Fibroblast of villous mesenchyme (primary cell): ENCODE measurements around the gene NGDN. TPM values are rescaled to one million over a fixed set of nuclear protein-coding genes. Genes with fewer than 3 reads are reported as not detected.

ENCODE experiments used
- DNase-seq: peaks from one replicate; pipeline ENCODE4 v3.0.0-alpha.2; 2010; ENCODE audit warnings: low read depth
- H3K4me3 ChIP-seq: 2 replicates; pipeline ENCODE4 v1.5.1; 2011; ENCODE audit warnings: low read depth, mild to moderate bottlenecking, low read length
- CTCF ChIP-seq: IDR thresholded peaks from 2 replicates; pipeline ENCODE4 v1.5.1; 2012; ENCODE audit warnings: low read depth, mild to moderate bottlenecking, low read length; ENCODE audit not compliant: insufficient read depth
- total RNA-seq: library from RNA; depleted of rRNA; stranded (reverse); fragments of >200 nt; gene quantifications from 2 replicates; pipeline ENCODE4 v1.2.3, GENCODE V29; 2012

Gene NGDN
- total RNA-seq, 1 donor, result 41.9 TPM

GRCh38 chr14:23441076-23441475 lies 28.4 kb upstream of the NGDN start:
- TF ChIP-seq CTCF, result no peak
- H3K4me3 ChIP-seq, result no peak overlapping the region
- no peak for DNase-seq

- no peak overlapping the region for H3K4me3 ChIP-seq
- DNase-seq, result no peak
- TF ChIP-seq CTCF, result no peak
Measured at GRCh38 chr14:23442721-23443356, 26.7 kb upstream of the NGDN start.

GRCh38 chr14:23443411-23443812 lies 26.1 kb upstream of the NGDN start:
- no peak for DNase-seq
- no peak for TF ChIP-seq CTCF
- H3K4me3 ChIP-seq, result no peak overlapping the region

- no peak for TF ChIP-seq CTCF
- no peak for DNase-seq
- no peak overlapping the region for H3K4me3 ChIP-seq
Measured at GRCh38 chr14:23443881-23444280, 25.6 kb upstream of the NGDN start.

GRCh38 chr14:23444314-23444713 lies 25.2 kb upstream of the NGDN start:
- no peak for TF ChIP-seq CTCF
- no peak for DNase-seq
- H3K4me3 ChIP-seq, result no peak overlapping the region

- TF ChIP-seq CTCF, result no peak
- H3K4me3 ChIP-seq, result no peak overlapping the region
- no peak for DNase-seq
Measured at GRCh38 chr14:23445773-23446172, 23.7 kb upstream of the NGDN start.

- TF ChIP-seq CTCF, result no peak
- H3K4me3 ChIP-seq, result no peak overlapping the region
- no peak for DNase-seq
Measured at GRCh38 chr14:23446291-23446851, 23.1 kb upstream of the NGDN start.
